GM12878 (cell line): ENCODE measurements around the gene FLAD1. TPM values are rescaled to one million over a fixed set of nuclear protein-coding genes. Genes with fewer than 3 reads are reported as not detected.

Experiments used
- ASH2L ChIP-seq: fragments of 300-600, 200-600 bp; sonication (generic); IDR thresholded peaks from 2 replicates; pipeline ENCODE4 v1.6.1; 2017; ENCODE audit warnings: low read depth, mild to moderate bottlenecking, borderline replicate concordance
- ATF7 ChIP-seq: fragments of 450-650 bp; IDR thresholded peaks from 2 replicates; pipeline ENCODE4 v1.6.1; 2016; ENCODE audit warnings: low read depth, mild to moderate bottlenecking
- BACH1 ChIP-seq: fragments of 450-650 bp; IDR thresholded peaks from 2 replicates; pipeline ENCODE4 v1.6.1; 2017; ENCODE audit warnings: mild to moderate bottlenecking, borderline replicate concordance
- CBFB ChIP-seq: IDR thresholded peaks from 2 replicates; pipeline ENCODE4 v1.6.1; 2016; ENCODE audit warnings: antibody characterized with exemption, low read depth
- CREB1 ChIP-seq: IDR thresholded peaks from 2 replicates; pipeline ENCODE4 v1.6.1; 2012; ENCODE audit warnings: low read depth, mild to moderate bottlenecking, inconsistent platforms
- DPF2 ChIP-seq: fragments of 450-650 bp; IDR thresholded peaks from 2 replicates; pipeline ENCODE4 v1.6.1; 2017; ENCODE audit warnings: mild to moderate bottlenecking
- EZH2 ChIP-seq: IDR thresholded peaks from 2 replicates; pipeline ENCODE4 v1.6.1; 2012; ENCODE audit warnings: low read depth, mild to moderate bottlenecking, control low read depth, inconsistent platforms, low read length, borderline replicate concordance; ENCODE audit not compliant: control insufficient read depth
- FOXK2 ChIP-seq: fragments of 450-650 bp; IDR thresholded peaks from 2 replicates; pipeline ENCODE4 v1.6.1; 2017; ENCODE audit warnings: mild to moderate bottlenecking, moderate library complexity
- IRF3 ChIP-seq: fragments of 450-650 bp; IDR thresholded peaks from 2 replicates; pipeline ENCODE4 v1.6.1; 2014; ENCODE audit warnings: mild to moderate bottlenecking
- JUNB ChIP-seq: IDR thresholded peaks from 2 replicates; pipeline ENCODE4 v1.6.1; 2016; ENCODE audit warnings: antibody characterized with exemption, mild to moderate bottlenecking
- JUND ChIP-seq: IDR thresholded peaks from 2 replicates; pipeline ENCODE4 v1.6.1; 2012; ENCODE audit warnings: low read depth, mild to moderate bottlenecking, low read length, improper control_type of control experiment, moderate library complexity
- NFIC ChIP-seq: IDR thresholded peaks from 2 replicates; pipeline ENCODE4 v1.6.1; 2012; ENCODE audit warnings: low read depth, mild to moderate bottlenecking, inconsistent platforms, low read length, moderate library complexity
- POLR2A ChIP-seq: IDR thresholded peaks from 2 replicates; pipeline ENCODE4 v1.6.1; 2011; ENCODE audit warnings: low read depth, mild to moderate bottlenecking, low read length
- POU2F2 ChIP-seq: IDR thresholded peaks from 3 replicates; pipeline ENCODE4 v1.6.1; 2011; ENCODE audit warnings: low read depth, mild to moderate bottlenecking, low read length, borderline replicate concordance
- RAD21 ChIP-seq: IDR thresholded peaks from 2 replicates; pipeline ENCODE4 v1.6.1; 2011; ENCODE audit warnings: mild to moderate bottlenecking, low read depth, low read length, moderate library complexity; ENCODE audit not compliant: insufficient read depth
- RUNX3 ChIP-seq: IDR thresholded peaks from 2 replicates; pipeline ENCODE4 v1.6.1; 2012; ENCODE audit warnings: low read length, inconsistent platforms
- SMARCA5 ChIP-seq: fragments of 450-650 bp; IDR thresholded peaks from 2 replicates; pipeline ENCODE4 v1.6.1; 2017; ENCODE audit warnings: mild to moderate bottlenecking
- SPI1 ChIP-seq: IDR thresholded peaks from 2 replicates; pipeline ENCODE4 v1.6.1; 2011; ENCODE audit warnings: low read depth, mild to moderate bottlenecking, low read length, moderate library complexity, borderline replicate concordance; ENCODE audit not compliant: insufficient read depth
- SRF ChIP-seq, 2 experiments: IDR thresholded peaks; 2 replicates each; pipeline ENCODE4 v1.6.1; 2011; ENCODE audit warnings: low read depth in 2 of 2, low read length in 2 of 2, mild to moderate bottlenecking in 1 of 2, moderate library complexity in 1 of 2
- TBL1XR1 ChIP-seq: IDR thresholded peaks from 2 replicates; pipeline ENCODE4 v1.6.1; 2012; ENCODE audit warnings: low read depth, low read length, improper control_type of control experiment
- TCF7 ChIP-seq: IDR thresholded peaks from 2 replicates; pipeline ENCODE4 v1.6.1; 2014; ENCODE audit warnings: antibody characterized with exemption, borderline replicate concordance
- ZNF24 ChIP-seq: fragments of 450-650 bp; IDR thresholded peaks from 2 replicates; pipeline ENCODE4 v1.6.1; 2017; ENCODE audit warnings: antibody characterized with exemption, mild to moderate bottlenecking
- ZNF384 ChIP-seq: IDR thresholded peaks from 2 replicates; pipeline ENCODE4 v1.6.1; 2012; ENCODE audit warnings: low read depth, mild to moderate bottlenecking, low read length, improper control_type of control experiment, borderline replicate concordance
- polyA plus RNA-seq, 11 experiments: library from polyadenylated mRNA; depleted of rRNA in 4 of 11; unstranded in 6 of 11; stranded (reverse) in 5 of 11; fragments of >200 nt; fragmentation: Nextera tagmentation in 4 of 11; fragmentation: Illumina TruSeq in 1 of 11; extraction: Ambion mirVana in 4 of 11; extraction: Trizol in 1 of 11; gene quantifications; 1 replicate in 1 of 11; 2 replicates in 10 of 11; pipeline versions ENCODE4 v1.2.1 to v1.2.3, GENCODE V29; 2011 to 2016; ENCODE audit warnings: inconsistent platforms in 2 of 11, missing spikeins in 2 of 11, low read depth in 1 of 11
- total RNA-seq, 4 experiments: library from RNA; depleted of rRNA in 3 of 4; stranded (reverse); fragments of >200 nt in 3 of 4; fragmentation: Illumina TruSeq in 1 of 4; extraction: Trizol in 1 of 4; gene quantifications; 2 replicates each; pipeline versions ENCODE4 v1.2.1 to v1.2.3, GENCODE V29; 2013 to 2021
- TF ChIP-seq, protein P1 (sequence below): IDR thresholded peaks from 2 replicates; pipeline ENCODE4 v1.6.1; 2012; ENCODE audit warnings: mild to moderate bottlenecking, low read depth, low read length
- TF ChIP-seq, protein P2 (sequence below): fragments of 450-650 bp; IDR thresholded peaks from 2 replicates; pipeline ENCODE4 v1.6.1; 2017; ENCODE audit warnings: mild to moderate bottlenecking
- TF ChIP-seq, protein P3 (sequence below): IDR thresholded peaks from 2 replicates; pipeline ENCODE4 v1.6.1; 2012; ENCODE audit warnings: low read depth, low read length, improper control_type of control experiment

The FLAD1 gene
- total and polyA plus RNA-seq, 10 of the 15 experiments (the other 5 are each of a cell fraction or from before 2014, with no cell fraction given), result 22.9 to 93.4 (median 56.6) TPM

DNA sequence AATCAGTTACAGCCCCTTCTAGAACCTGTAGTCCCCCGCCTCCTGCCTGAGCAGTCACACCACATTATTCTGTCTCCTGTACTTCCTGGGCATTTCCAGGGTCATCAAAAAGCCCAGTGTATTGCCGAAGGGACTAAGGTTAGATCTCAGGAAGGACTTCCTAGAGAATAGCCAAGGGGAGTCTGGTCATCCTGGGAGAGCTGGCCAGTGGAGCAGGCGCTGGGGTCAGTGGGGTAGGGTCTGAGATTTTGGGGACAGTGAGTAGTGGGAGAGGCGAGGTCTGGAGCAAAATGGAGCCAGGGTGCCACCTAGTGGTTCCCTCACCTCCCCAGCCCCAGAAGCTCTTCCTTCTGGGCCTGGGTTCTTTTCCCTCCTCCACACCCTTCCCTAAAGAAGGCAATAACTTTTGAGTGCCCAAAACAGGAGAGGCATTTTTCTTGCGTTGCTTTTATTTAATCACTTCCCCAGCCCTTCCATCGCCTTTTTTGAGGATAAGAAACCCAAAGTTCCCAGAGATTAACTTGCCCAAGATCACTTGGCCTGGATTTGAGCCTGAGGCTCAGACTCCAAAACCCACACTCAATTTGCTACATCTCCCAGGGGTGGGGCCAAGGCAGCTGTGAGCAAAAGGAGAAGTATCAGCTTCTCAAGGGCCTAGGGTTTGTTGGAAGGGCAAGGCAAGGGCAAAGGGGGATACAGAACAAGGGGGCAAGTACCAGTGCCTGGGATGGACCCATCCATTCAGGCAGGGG is 39.3 kb upstream of the FLAD1 start (continued):
- TF ChIP-seq, protein P1, sequence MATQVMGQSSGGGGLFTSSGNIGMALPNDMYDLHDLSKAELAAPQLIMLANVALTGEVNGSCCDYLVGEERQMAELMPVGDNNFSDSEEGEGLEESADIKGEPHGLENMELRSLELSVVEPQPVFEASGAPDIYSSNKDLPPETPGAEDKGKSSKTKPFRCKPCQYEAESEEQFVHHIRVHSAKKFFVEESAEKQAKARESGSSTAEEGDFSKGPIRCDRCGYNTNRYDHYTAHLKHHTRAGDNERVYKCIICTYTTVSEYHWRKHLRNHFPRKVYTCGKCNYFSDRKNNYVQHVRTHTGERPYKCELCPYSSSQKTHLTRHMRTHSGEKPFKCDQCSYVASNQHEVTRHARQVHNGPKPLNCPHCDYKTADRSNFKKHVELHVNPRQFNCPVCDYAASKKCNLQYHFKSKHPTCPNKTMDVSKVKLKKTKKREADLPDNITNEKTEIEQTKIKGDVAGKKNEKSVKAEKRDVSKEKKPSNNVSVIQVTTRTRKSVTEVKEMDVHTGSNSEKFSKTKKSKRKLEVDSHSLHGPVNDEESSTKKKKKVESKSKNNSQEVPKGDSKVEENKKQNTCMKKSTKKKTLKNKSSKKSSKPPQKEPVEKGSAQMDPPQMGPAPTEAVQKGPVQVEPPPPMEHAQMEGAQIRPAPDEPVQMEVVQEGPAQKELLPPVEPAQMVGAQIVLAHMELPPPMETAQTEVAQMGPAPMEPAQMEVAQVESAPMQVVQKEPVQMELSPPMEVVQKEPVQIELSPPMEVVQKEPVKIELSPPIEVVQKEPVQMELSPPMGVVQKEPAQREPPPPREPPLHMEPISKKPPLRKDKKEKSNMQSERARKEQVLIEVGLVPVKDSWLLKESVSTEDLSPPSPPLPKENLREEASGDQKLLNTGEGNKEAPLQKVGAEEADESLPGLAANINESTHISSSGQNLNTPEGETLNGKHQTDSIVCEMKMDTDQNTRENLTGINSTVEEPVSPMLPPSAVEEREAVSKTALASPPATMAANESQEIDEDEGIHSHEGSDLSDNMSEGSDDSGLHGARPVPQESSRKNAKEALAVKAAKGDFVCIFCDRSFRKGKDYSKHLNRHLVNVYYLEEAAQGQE, result no peak
- no peak for TF ChIP-seq POLR2A
- no peak for TF ChIP-seq ZNF24
- TF ChIP-seq CREB1, result no peak
- no peak for TF ChIP-seq RUNX3
- no peak for TF ChIP-seq NFIC
- TF ChIP-seq FOXK2, result no peak
- no peak for TF ChIP-seq SPI1
- no peak for TF ChIP-seq SRF (IDR thresholded peaks at IDR 0.05; ENCODE audit: low read depth in 2 of 2, low read length in 2 of 2)
- no peak for TF ChIP-seq TBL1XR1
- TF ChIP-seq BACH1, result no peak
- TF ChIP-seq JUND, result no peak
- TF ChIP-seq POU2F2, result no peak
- TF ChIP-seq DPF2, result 0 out of 2 replicates have a peak, but pooled peaks have one; percentile 12
- TF ChIP-seq, protein P2, sequence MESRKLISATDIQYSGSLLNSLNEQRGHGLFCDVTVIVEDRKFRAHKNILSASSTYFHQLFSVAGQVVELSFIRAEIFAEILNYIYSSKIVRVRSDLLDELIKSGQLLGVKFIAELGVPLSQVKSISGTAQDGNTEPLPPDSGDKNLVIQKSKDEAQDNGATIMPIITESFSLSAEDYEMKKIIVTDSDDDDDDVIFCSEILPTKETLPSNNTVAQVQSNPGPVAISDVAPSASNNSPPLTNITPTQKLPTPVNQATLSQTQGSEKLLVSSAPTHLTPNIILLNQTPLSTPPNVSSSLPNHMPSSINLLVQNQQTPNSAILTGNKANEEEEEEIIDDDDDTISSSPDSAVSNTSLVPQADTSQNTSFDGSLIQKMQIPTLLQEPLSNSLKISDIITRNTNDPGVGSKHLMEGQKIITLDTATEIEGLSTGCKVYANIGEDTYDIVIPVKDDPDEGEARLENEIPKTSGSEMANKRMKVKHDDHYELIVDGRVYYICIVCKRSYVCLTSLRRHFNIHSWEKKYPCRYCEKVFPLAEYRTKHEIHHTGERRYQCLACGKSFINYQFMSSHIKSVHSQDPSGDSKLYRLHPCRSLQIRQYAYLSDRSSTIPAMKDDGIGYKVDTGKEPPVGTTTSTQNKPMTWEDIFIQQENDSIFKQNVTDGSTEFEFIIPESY, result no peak
- peak; percentile 51; the same call in 1 of the 2 replicates for TF ChIP-seq IRF3
- TF ChIP-seq, protein P3, sequence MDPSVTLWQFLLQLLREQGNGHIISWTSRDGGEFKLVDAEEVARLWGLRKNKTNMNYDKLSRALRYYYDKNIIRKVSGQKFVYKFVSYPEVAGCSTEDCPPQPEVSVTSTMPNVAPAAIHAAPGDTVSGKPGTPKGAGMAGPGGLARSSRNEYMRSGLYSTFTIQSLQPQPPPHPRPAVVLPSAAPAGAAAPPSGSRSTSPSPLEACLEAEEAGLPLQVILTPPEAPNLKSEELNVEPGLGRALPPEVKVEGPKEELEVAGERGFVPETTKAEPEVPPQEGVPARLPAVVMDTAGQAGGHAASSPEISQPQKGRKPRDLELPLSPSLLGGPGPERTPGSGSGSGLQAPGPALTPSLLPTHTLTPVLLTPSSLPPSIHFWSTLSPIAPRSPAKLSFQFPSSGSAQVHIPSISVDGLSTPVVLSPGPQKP, result no peak
- no peak for TF ChIP-seq JUNB
- no peak for TF ChIP-seq EZH2
- TF ChIP-seq SMARCA5, result peak; percentile 82
- no peak for TF ChIP-seq ASH2L
- no peak for TF ChIP-seq TCF7
- no peak for TF ChIP-seq CBFB
- TF ChIP-seq ZNF384, result no peak
- TF ChIP-seq RAD21, result peak; percentile 71
- peak; percentile 9; the same call in 1 of the 2 replicates for TF ChIP-seq ATF7
